MM.1S (cell line): ENCODE results near the gene MRPL43.

Experiments
- DNase-seq: peaks from one replicate; pipeline ENCODE4 v3.0.0-alpha.2; 2015
- H2AFZ ChIP-seq: fragments of 300-600 bp; sonication (generic); 2 replicates; pipeline ENCODE4 v1.6.0; 2016; ENCODE audit warnings: antibody characterized with exemption, low read length
- H3F3A ChIP-seq: fragments of 300-600 bp; sonication (generic); 2 replicates; pipeline ENCODE4 v1.6.1; 2016; ENCODE audit warnings: mild to moderate bottlenecking, antibody characterized with exemption, low read length, moderate library complexity, mixed read lengths; ENCODE audit not compliant: insufficient read depth
- H3K27ac ChIP-seq: fragments of 300-600 bp; sonication (generic); 2 replicates; pipeline ENCODE4 v1.5.1; 2016; ENCODE audit warnings: mild to moderate bottlenecking, low read length
- H3K27me3 ChIP-seq: fragments of 300-600 bp; sonication (generic); replicated peaks from 2 replicates; pipeline ENCODE4 v1.6.0; 2016; ENCODE audit warnings: low read length; ENCODE audit not compliant: insufficient read depth
- H3K36me3 ChIP-seq: fragments of 300-600 bp; sonication (generic); replicated peaks from 2 replicates; pipeline ENCODE4 v1.6.1; 2016; ENCODE audit warnings: mild to moderate bottlenecking, low read length, mixed read lengths; ENCODE audit not compliant: insufficient read depth
- H3K4me1 ChIP-seq: fragments of 300-600 bp; sonication (generic); 2 replicates; pipeline ENCODE4 v1.6.1; 2016; ENCODE audit warnings: low read length, mixed read lengths
- H3K4me2 ChIP-seq: fragments of 300-600 bp; sonication (generic); 2 replicates; pipeline ENCODE4 v1.6.0; 2016; ENCODE audit warnings: low read depth, low read length
- H3K4me3 ChIP-seq: fragments of 300-600 bp; sonication (generic); 2 replicates; pipeline ENCODE4 v1.5.1; 2016; ENCODE audit warnings: low read length, mixed read lengths
- H3K79me2 ChIP-seq: fragments of 300-600 bp; sonication (generic); 2 replicates; pipeline ENCODE4 v1.6.1; 2016; ENCODE audit warnings: mixed run types, low read length, mixed read lengths
- H3K9ac ChIP-seq: fragments of 300-600 bp; sonication (generic); 2 replicates; pipeline ENCODE4 v1.6.1; 2016; ENCODE audit warnings: low read length, mixed read lengths
- H3K9me2 ChIP-seq: fragments of 300-600 bp; sonication (generic); replicated peaks from 2 replicates; pipeline ENCODE4 v1.6.1; 2016; ENCODE audit warnings: mild to moderate bottlenecking, low read length, mixed read lengths; ENCODE audit not compliant: insufficient read depth
- H3K9me3 ChIP-seq: fragments of 300-600 bp; sonication (generic); replicated peaks from 2 replicates; pipeline ENCODE4 v1.6.1; 2016; ENCODE audit warnings: mild to moderate bottlenecking, low read length, mixed read lengths; ENCODE audit not compliant: insufficient read depth
- H4K20me1 ChIP-seq: fragments of 300-600 bp; sonication (generic); 2 replicates; pipeline ENCODE4 v1.6.1; 2016; ENCODE audit warnings: mild to moderate bottlenecking, low read length, moderate library complexity, mixed read lengths; ENCODE audit not compliant: insufficient read depth
- CTCF ChIP-seq: fragments of 300-600 bp; sonication (generic); IDR thresholded peaks from 2 replicates; pipeline ENCODE4 v1.5.1; 2016; ENCODE audit warnings: antibody characterized with exemption, low read length, mixed read lengths
- EZH2 ChIP-seq: fragments of 300-600 bp; sonication (generic); optimal IDR thresholded peaks from 2 replicates; pipeline ENCODE3; 2017; ENCODE audit warnings: low read depth, mild to moderate bottlenecking, antibody characterized with exemption, low read length, mixed read lengths
- EZH2phosphoT487 ChIP-seq: fragments of 300-600 bp; sonication (generic); IDR thresholded peaks from 2 replicates; pipeline ENCODE4 v1.6.1; 2018; ENCODE audit warnings: antibody characterized with exemption, low read length

The MRPL43 gene

GRCh38 chr10:101005869-101006567 lies 18.7 kb upstream of the MRPL43 start:
- Histone ChIP-seq H3K4me2 (no peak overlapping the region), H3K4me1 (no peaks in the 10 kb centered on the region), H3K9me3 (no peaks in the 10 kb centered on the region), H3K4me3 (no peak overlapping the region), H3K79me2 (no peaks in the 10 kb centered on the region), H3K9ac (no peak overlapping the region), H4K20me1 (no peaks in the 10 kb centered on the region), H3K27me3 (no peaks in the 10 kb centered on the region), H3K27ac (no peak overlapping the region), H3F3A (no peaks in the 10 kb centered on the region), H2AFZ (no peak overlapping the region), H3K36me3 (no peaks in the 10 kb centered on the region), H3K9me2 (no peaks in the 10 kb centered on the region)
- no peak for DNase-seq
- no peak for TF ChIP-seq EZH2phosphoT487
- TF ChIP-seq EZH2: no peak
- TF ChIP-seq CTCF: no peak

- TF ChIP-seq EZH2 (no peak), EZH2phosphoT487 (no peak), CTCF (no peak)
- Histone ChIP-seq H3K4me2 (no peak overlapping the region), H3K36me3 (no peaks in the 10 kb centered on the region), H3K9me3 (no peaks in the 10 kb centered on the region), H3K79me2 (no peaks in the 10 kb centered on the region), H3K9ac (no peak overlapping the region), H3K27me3 (no peaks in the 10 kb centered on the region), H3K27ac (no peak overlapping the region), H3K4me1 (no peaks in the 10 kb centered on the region), H2AFZ (no peak overlapping the region), H4K20me1 (no peaks in the 10 kb centered on the region), H3F3A (no peaks in the 10 kb centered on the region), H3K4me3 (no peak overlapping the region), H3K9me2 (no peaks in the 10 kb centered on the region)
- DNase-seq: no peak
Observed at GRCh38 chr10:101005361-101005760, 18.1 kb upstream of the MRPL43 start.

- H3K9ac ChIP-seq: no peak overlapping the region
- no peak for TF ChIP-seq EZH2
- TF ChIP-seq EZH2phosphoT487: no peak
- TF ChIP-seq CTCF: no peak
- H3K4me1 ChIP-seq: peaks cover 3% of the 10 kb centered on the region; the same call in 1 of the 2 replicates
Observed at GRCh38 chr10:101003639-101004206, 16.4 kb upstream of the MRPL43 start.

More at GRCh38 chr10:101003639-101004206, 16.4 kb upstream of the MRPL43 start:
- Histone ChIP-seq H2AFZ (no peak overlapping the region), H3K27me3 (no peaks in the 10 kb centered on the region), H3K27ac (no peak overlapping the region), H3K4me3 (no peak overlapping the region), H3K4me2 (no peak overlapping the region), H3K79me2 (no peaks in the 10 kb centered on the region), H3F3A (peaks cover 3% of the 10 kb centered on the region), H3K36me3 (no peaks in the 10 kb centered on the region), H3K9me3 (no peaks in the 10 kb centered on the region), H3K9me2 (no peaks in the 10 kb centered on the region), H4K20me1 (no peaks in the 10 kb centered on the region)
- DNase-seq: no peak
